Stimulated activated CD4-positive, alpha-beta T cell treated with anti-CD3 and anti-CD28 coated beads, Interleukin-4, amount 100 ng/mL, for 24 hours (primary cell): Measurements from ENCODE around the gene CNIH2.

Experiments used
- DNase-seq: peaks from one replicate; pipeline ENCODE4 v3.0.0-alpha.2; 2020

CNIH2 gene

GRCh38 chr11:66333220-66333877 lies 55.4 kb downstream of the CNIH2 start:
- no peak for DNase-seq
